Erythroblast (primary cell): ENCODE measurements around the gene KCNH2.

ENCODE experiments used
- GATA1 ChIP-seq: IDR thresholded peaks from 2 replicates; pipeline ENCODE4 v1.6.1; 2011; ENCODE audit warnings: low read depth, mild to moderate bottlenecking, control low read depth, low read length, moderate library complexity
- POLR2A ChIP-seq: IDR thresholded peaks from 2 replicates; pipeline ENCODE4 v1.6.1; 2011; ENCODE audit warnings: mild to moderate bottlenecking, low read length

- TF ChIP-seq POLR2A = no peak
- TF ChIP-seq GATA1 = no peak
Measured at GRCh38 chr7:150986556-150986955, 8.4 kb upstream of the KCNH2 start.
